ENCODE measurements around the gene EEIG1. TPM values are rescaled to one million over a fixed set of nuclear protein-coding genes. Genes with fewer than 3 reads are reported as not detected.

The EEIG1 gene
- total and polyA plus RNA-seq, 9 of the 15 experiments (the other 6 are each of a cell fraction or from before 2014, with no cell fraction given), result 0.17 to 16.7 (median 3.6) TPM

GRCh38 chr9:127935765-127936221 is 45.0 kb downstream of the EEIG1 start (continued):
- TF ChIP-seq ATF1 (CRISPR knock-in tag; IDR thresholded peaks at IDR 0.05) (no peak), ATF1 (tag; IDR thresholded peaks at IDR 0.05) (0 out of 2 replicates have a peak, but pooled peaks have one; percentile 51), ARID4B (CRISPR knock-in tag; IDR thresholded peaks at IDR 0.05) (peak; percentile 55), TEAD4 (IDR thresholded peaks at IDR 0.05; ENCODE audit: low read length) (0 out of 2 replicates have a peak, but pooled peaks have one; percentile 26), TEAD4 (CRISPR knock-in tag; IDR thresholded peaks at IDR 0.05; ENCODE audit: borderline replicate concordance) (no peak), HNRNPLL (IDR thresholded peaks at IDR 0.05; ENCODE audit: low read depth, low read length, poor library complexity, severe bottlenecking) (no peak), TBP (optimal IDR thresholded peaks at IDR 0.05; ENCODE audit: low read depth, low read length) (peak; percentile 15), HDAC2 (IDR thresholded peaks at IDR 0.05) (peak; percentile 52; the same call in 1 of the 2 replicates), ELF4 (CRISPR knock-in tag; IDR thresholded peaks at IDR 0.05) (no peak), ZNF316 (IDR thresholded peaks at IDR 0.05) (peak; percentile 91), FOXP1 (CRISPR knock-in tag; IDR thresholded peaks at IDR 0.05) (0 out of 2 replicates have a peak, but pooled peaks have one; percentile 34), HDGF (IDR thresholded peaks at IDR 0.05) (peak; percentile 81), FUS (optimal IDR thresholded peaks at IDR 0.05; ENCODE audit: low read depth, low read length) (no peak), HDAC1 (IDR thresholded peaks at IDR 0.05) (peak in 1 of 2 experiments; percentile 79; a peak in 1 of 4 replicates), MAFK (IDR thresholded peaks at IDR 0.05; ENCODE audit: low read length) (peak; percentile 74), DPF2 (IDR thresholded peaks at IDR 0.05) (peak; percentile 87), ZNF133 (CRISPR knock-in tag; IDR thresholded peaks at IDR 0.05) (no peak), ZNF408 (CRISPR knock-in tag; IDR thresholded peaks at IDR 0.05; ENCODE audit: low read depth) (no peak)

All from K562 (cell line).